RWPE1 (cell line): Measurements from ENCODE around the gene TRNP1.

Experiments
- CTCF ChIA-PET: fragments of 350-600 bp; sonication (Branson Sonifier 250); formaldehyde crosslinking; extraction: SDS; loops from one replicate; lab custom pipeline; 2021; lab: Yijun Ruan, JAX
- POLR2A ChIA-PET: fragments of 400-600 bp; formaldehyde crosslinking; extraction: SDS; loops from one replicate; lab custom pipeline; 2020; ENCODE audit warnings: antibody characterized with exemption; ENCODE audit not compliant: low non-redundant PET; lab: Yijun Ruan, JAX
- DNase-seq: peaks from one replicate; pipeline ENCODE4 v3.0.0; 2012; ENCODE audit warnings: low spot score
- H3K27ac ChIP-seq: fragments of 450-650 bp; 2 replicates; pipeline ENCODE4 v1.5.1; 2017
- TF ChIP-seq, protein P1 (sequence below): fragments of 450-650 bp; conservative IDR thresholded peaks from 2 replicates; pipeline ENCODE4 v1.5.1; 2017; ENCODE audit warnings: low read depth, mild to moderate bottlenecking

The TRNP1 gene

DNA sequence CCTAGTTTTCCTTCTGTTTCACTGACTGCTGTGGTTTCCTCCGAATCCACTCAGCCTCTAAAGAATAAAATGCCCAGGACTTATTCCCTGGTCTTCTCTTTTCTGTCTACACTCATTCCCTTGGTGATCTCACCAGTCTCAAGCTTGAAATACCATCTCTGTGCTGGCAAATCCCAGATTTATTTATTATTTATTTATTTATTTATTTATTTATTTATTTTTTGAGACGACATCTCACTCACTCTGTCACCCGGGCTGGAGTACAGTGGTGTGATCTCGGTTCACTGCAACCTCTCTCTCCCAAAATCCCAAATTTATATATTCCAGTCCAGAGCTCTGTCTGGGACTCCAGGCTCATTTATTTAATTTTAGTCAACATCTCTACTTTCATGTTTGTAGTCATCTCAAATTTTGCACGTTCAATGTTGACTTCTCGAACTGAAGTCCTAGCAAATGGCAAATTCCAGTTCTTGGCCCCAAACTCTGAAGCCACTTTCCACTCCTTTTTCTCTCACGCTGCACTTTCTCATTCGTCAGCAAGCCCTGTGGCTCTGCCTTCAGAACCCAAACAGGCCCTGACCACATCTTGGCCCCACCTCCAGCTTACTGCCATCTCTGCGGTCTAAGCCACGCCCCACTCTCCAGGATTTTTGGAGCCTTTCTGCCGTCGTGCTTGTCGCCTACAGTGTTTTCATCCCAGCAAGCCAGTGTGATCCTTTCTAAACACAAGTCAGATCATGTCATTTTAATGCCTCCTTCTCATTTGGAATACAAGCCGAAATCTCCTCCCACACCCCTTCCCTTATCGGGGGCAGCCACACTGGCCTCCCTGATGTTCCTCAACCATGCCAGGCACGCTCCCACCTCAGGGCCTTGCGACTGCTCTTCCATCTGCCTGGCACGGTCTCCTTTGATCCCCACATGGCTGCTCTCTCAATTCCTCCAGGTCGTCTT lies 33.4 kb downstream of the TRNP1 start:
- ChIA-PET CTCF (interaction anchor here (0.7 to 1.2 kb wide), 3 partner anchors 14 to 19 kb away, joined by 3 to 5 read pairs (median 4); no protein-coding TSS in a partner anchor), POLR2A (no interaction called here)
- peak overlapping the region; percentile 75 for H3K27ac ChIP-seq
- TF ChIP-seq, protein P1, sequence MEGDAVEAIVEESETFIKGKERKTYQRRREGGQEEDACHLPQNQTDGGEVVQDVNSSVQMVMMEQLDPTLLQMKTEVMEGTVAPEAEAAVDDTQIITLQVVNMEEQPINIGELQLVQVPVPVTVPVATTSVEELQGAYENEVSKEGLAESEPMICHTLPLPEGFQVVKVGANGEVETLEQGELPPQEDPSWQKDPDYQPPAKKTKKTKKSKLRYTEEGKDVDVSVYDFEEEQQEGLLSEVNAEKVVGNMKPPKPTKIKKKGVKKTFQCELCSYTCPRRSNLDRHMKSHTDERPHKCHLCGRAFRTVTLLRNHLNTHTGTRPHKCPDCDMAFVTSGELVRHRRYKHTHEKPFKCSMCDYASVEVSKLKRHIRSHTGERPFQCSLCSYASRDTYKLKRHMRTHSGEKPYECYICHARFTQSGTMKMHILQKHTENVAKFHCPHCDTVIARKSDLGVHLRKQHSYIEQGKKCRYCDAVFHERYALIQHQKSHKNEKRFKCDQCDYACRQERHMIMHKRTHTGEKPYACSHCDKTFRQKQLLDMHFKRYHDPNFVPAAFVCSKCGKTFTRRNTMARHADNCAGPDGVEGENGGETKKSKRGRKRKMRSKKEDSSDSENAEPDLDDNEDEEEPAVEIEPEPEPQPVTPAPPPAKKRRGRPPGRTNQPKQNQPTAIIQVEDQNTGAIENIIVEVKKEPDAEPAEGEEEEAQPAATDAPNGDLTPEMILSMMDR, result no peak
- no peak for DNase-seq

- TF ChIP-seq, protein P1, result no peak
- ChIA-PET CTCF (interaction anchor here (0.6 to 0.7 kb wide), 2 partner anchors 13 to 18 kb away, joined by 3 to 4 read pairs; no protein-coding TSS in a partner anchor), POLR2A (interaction anchor here (0.7 kb wide), 1 partner anchor 314 kb away, joined by 6 read pairs; the partner anchor contains the start of gene SYTL1)
- no peak for DNase-seq
- peak overlapping the region; percentile 95 for H3K27ac ChIP-seq
Observed at GRCh38 chr1:27027575-27028250, 34.2 kb downstream of the TRNP1 start.

- CTCF ChIA-PET, result interaction anchor here (0.6 kb wide), 2 partner anchors 30 to 480 kb away, joined by 3 read pairs; no protein-coding TSS in a partner anchor
- POLR2A ChIA-PET, result no interaction called here
- TF ChIP-seq, protein P1, result no peak
- H3K27ac ChIP-seq, result peak overlapping the region; percentile 95
- DNase-seq, result no peak
Observed at GRCh38 chr1:27029517-27029916, 36.0 kb downstream of the TRNP1 start.

- POLR2A ChIA-PET, result interaction anchor here (0.7 to 1.0 kb wide), 2 partner anchors 33 to 1637 kb away, joined by 4 to 6 read pairs; partner anchors contain the start of gene GMEB1
- DNase-seq, result peak; percentile 89
- H3K27ac ChIP-seq, result peak overlapping the region; percentile 95
- TF ChIP-seq, protein P1, result no peak
- CTCF ChIA-PET, result interaction anchor here (0.6 to 3.9 kb wide), 3 partner anchors 13 to 34 kb away, joined by 3 to 24 read pairs (median 8); no protein-coding TSS in a partner anchor
Observed at GRCh38 chr1:27031235-27032118, 38.0 kb downstream of the TRNP1 start.

DNA sequence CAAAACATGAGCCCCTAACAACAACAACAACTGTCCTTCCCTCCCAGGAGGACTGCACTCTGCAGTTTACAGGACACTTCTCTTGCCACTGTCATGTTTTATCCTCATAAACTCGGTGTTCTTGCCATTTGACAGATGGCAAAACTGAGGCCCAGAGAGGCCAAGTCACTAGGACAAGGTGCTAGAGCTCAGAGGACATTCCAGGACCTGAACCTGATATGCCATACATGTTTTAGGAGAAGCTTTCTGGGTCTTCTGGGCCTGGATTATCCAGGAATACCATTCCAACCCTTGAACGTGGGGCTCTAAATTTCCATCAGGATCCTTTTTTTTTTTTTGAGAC lies 38.6 kb downstream of the TRNP1 start:
- POLR2A ChIA-PET, result interaction anchor here (1.0 kb wide), 1 partner anchor 34 kb away, joined by 4 read pairs; no protein-coding TSS in a partner anchor
- TF ChIP-seq, protein P1, result no peak
- no peak for DNase-seq
- H3K27ac ChIP-seq, result peak overlapping the region; percentile 95
- CTCF ChIA-PET, result interaction anchor here (3.9 kb wide), 1 partner anchor 35 kb away, joined by 24 read pairs; no protein-coding TSS in a partner anchor
